ENCODE measurements around the gene KLC1.

GRCh38 chr14:103623308-103623707, 5.7 kb upstream of the KLC1 start:
- TF ChIP-seq CTCF (IDR thresholded peaks at IDR 0.05), result no peak
- no peak for TF ChIP-seq POLR2A (IDR thresholded peaks at IDR 0.05)
